B cell (primary cell): ENCODE data around the gene BMF. TPM values are rescaled to one million over a fixed set of nuclear protein-coding genes. Genes with fewer than 3 reads are reported as not detected.

Source experiments
- ATAC-seq: fragments of 200-7000 bp; cut with Tn5 transposase; one replicate; pipeline ENCODE4 v1.10.0; 2021; ENCODE audit warnings: low read depth, mild to moderate bottlenecking, moderate number of reproducible peaks, moderate library complexity
- CTCF ChIA-PET: fragments of 350-600 bp; sonication (Branson Sonifier 250); formaldehyde crosslinking; loops from one replicate; lab custom pipeline; 2021; ENCODE audit warnings: antibody characterized with exemption, inconsistent platforms; lab: Charles Lee
- POLR2A ChIA-PET: fragments of 350-600 bp; sonication (Branson Sonifier 250); formaldehyde crosslinking; loops from one replicate; lab custom pipeline; 2021; ENCODE audit warnings: antibody characterized with exemption; lab: Charles Lee
- DNase-seq: peaks from one replicate; pipeline ENCODE4 v3.0.0; 2013
- H2AFZ ChIP-seq: 2 replicates; pipeline ENCODE4 v1.6.1; 2012; ENCODE audit warnings: mild to moderate bottlenecking, low read depth, low read length; ENCODE audit not compliant: insufficient read depth, poor library complexity, severe bottlenecking
- H3K27ac ChIP-seq, 2 donors: 1 replicate in 1 of 2; 2 replicates in 1 of 2; pipeline ENCODE4 v1.5.1; 2012 to 2013; ENCODE audit warnings: low read length in 2 of 2, mild to moderate bottlenecking in 2 of 2, moderate library complexity in 1 of 2
- H3K27me3 ChIP-seq, 4 experiments: fragments of 200-600 bp in 1 of 4; sonication (generic) in 1 of 4; replicated peaks in 1 of 4; 1 replicate in 2 of 4; 2 replicates in 2 of 4; pipeline versions ENCODE4 v1.6.1 to v1.7.0; 2013 to 2016; ENCODE audit warnings: low read length in 3 of 4, mild to moderate bottlenecking in 2 of 4, mixed read lengths in 1 of 4, moderate library complexity in 1 of 4; ENCODE audit not compliant: insufficient read depth in 4 of 4, control insufficient read depth in 3 of 4; ENCODE audit errors: control extremely low read depth in 1 of 4
- H3K36me3 ChIP-seq, 2 experiments: replicated peaks in 1 of 2; 1 replicate in 1 of 2; 2 replicates in 1 of 2; pipeline versions ENCODE4 v1.6.1 to v1.7.1; 2013; ENCODE audit warnings: low read length in 1 of 2; ENCODE audit not compliant: insufficient read depth in 2 of 2, control insufficient read depth in 1 of 2; ENCODE audit errors: control extremely low read depth in 1 of 2, extremely low read depth in 1 of 2
- H3K4me1 ChIP-seq, 2 donors: fragments of 200-600 bp in 1 of 2; sonication (generic) in 1 of 2; 1 replicate in 1 of 2; 2 replicates in 1 of 2; pipeline versions ENCODE4 v1.5.1 to v1.6.1; 2013 to 2017; ENCODE audit warnings: low read length in 2 of 2; ENCODE audit not compliant: control insufficient read depth in 2 of 2, insufficient read depth in 2 of 2
- H3K4me2 ChIP-seq: replicated peaks from 2 replicates; pipeline ENCODE3; 2012; ENCODE audit warnings: mild to moderate bottlenecking, low read depth, low read length; ENCODE audit not compliant: poor library complexity, severe bottlenecking
- H3K4me3 ChIP-seq, 5 experiments: fragments of 200-600 bp in 1 of 5; sonication (generic) in 1 of 5; 1 replicate in 3 of 5; 2 replicates in 2 of 5; pipeline versions ENCODE4 v1.5.1 to v1.7.0; 2011 to 2016; ENCODE audit warnings: low read length in 4 of 5, mild to moderate bottlenecking in 4 of 5, low read depth in 2 of 5, control low read depth in 1 of 5, moderate library complexity in 1 of 5; ENCODE audit not compliant: insufficient read depth in 1 of 5; ENCODE audit errors: control extremely low read depth in 1 of 5, extremely low read depth in 1 of 5
- H3K79me2 ChIP-seq: fragments of 200-600 bp; sonication (generic); one replicate; pipeline ENCODE4 v1.6.0; 2016; ENCODE audit warnings: low read length; ENCODE audit not compliant: control insufficient read depth, insufficient read depth
- H3K9ac ChIP-seq: fragments of 200-600 bp; sonication (generic); 2 replicates; pipeline ENCODE4 v1.6.1; 2017; ENCODE audit warnings: mild to moderate bottlenecking, low read length, moderate library complexity
- H3K9me3 ChIP-seq, 3 donors: one replicate each; pipeline versions ENCODE4 v1.6.1 to v1.7.1; 2013; ENCODE audit warnings: low read length in 2 of 3; ENCODE audit not compliant: control insufficient read depth in 2 of 3, insufficient read depth in 1 of 3; ENCODE audit errors: control extremely low read depth in 1 of 3
- H4K20me1 ChIP-seq: 2 replicates; pipeline ENCODE4 v1.6.0; 2012; ENCODE audit warnings: mild to moderate bottlenecking, low read length; ENCODE audit not compliant: insufficient read depth, control insufficient read depth, poor library complexity, severe bottlenecking
- H3K27ac Mint-ChIP-seq: one replicate; pipeline ENCODE4 v1.8.0; 2021; ENCODE audit warnings: mixed read lengths
- H3K27me3 Mint-ChIP-seq: one replicate; pipeline ENCODE4 v1.8.0; 2021; ENCODE audit warnings: mixed read lengths
- H3K4me1 Mint-ChIP-seq: one replicate; pipeline ENCODE4 v1.8.0; 2021; ENCODE audit warnings: mixed read lengths
- H3K4me3 Mint-ChIP-seq: one replicate; pipeline ENCODE4 v1.8.0; 2021; ENCODE audit warnings: mixed read lengths
- H3K9me3 Mint-ChIP-seq: one replicate; pipeline ENCODE4 v1.8.0; 2022; ENCODE audit warnings: mixed read lengths; ENCODE audit not compliant: insufficient read depth
- EZH2 ChIP-seq: IDR thresholded peaks from 2 replicates; pipeline ENCODE4 v1.6.1; 2012; ENCODE audit warnings: borderline replicate concordance, low read depth, mild to moderate bottlenecking, moderate library complexity, low read length; ENCODE audit not compliant: insufficient read depth, poor library complexity, severe bottlenecking
- WGBS: methylation state at CpG from one replicate; pipeline ENCODE4 v1.1.5; 2013; ENCODE audit warnings: missing lambda C conversion rate; ENCODE audit not compliant: insufficient coverage; 5-methylcytosine and 5-hydroxymethylcytosine counted together
- intact Hi-C: fragments of 100-400 bp; cut with micrococcal nuclease; formaldehyde crosslinking; loops from one replicate; pipeline ENCODE4 v1.10.0; 2022
- polyA plus RNA-seq: library from polyadenylated mRNA; depleted of rRNA; stranded (reverse); fragments of >200 nt; gene quantifications from 2 replicates; pipeline ENCODE4 v1.2.3, GENCODE V29; 2012
- total RNA-seq, 2 donors: library from RNA; stranded (reverse); fragments of 120-200 nt in 1 of 2; gene quantifications; 1 replicate in 1 of 2; 2 replicates in 1 of 2; pipeline versions ENCODE4 v1.2.3 to v1.2.4, GENCODE V29; 2013 to 2022
- TF ChIP-seq, protein P1 (sequence below): fragments of 200-600 bp; IDR thresholded peaks from one replicate; pipeline ENCODE4 v1.8.0; 2022; ENCODE audit warnings: antibody characterized with exemption, mild to moderate bottlenecking

Gene BMF
- total and polyA plus RNA-seq, 2 donors (not counting 1 experiment from before 2014, with no cell fraction given): 43.2 to 343 TPM

DNA sequence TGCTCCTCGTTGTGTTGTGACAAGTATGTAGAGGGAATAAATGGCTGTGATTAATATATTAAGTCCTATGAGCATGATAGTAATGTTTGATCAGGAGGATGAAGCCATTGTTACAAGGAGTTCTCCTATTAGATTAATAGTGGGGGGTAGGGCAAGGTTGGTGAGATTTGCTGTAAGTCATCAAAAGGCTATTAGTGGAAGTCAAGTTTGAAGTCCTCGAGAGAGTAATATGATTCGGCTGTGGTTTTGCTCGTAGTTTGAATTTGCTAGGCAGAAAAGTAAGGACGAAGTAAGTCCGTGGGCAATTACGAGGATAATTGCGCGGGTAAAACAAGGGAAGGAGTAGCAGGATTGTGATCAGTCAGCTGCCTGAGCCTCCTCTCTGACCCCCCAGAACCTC lies 26.2 kb upstream of the BMF start:
- H3K4me3 ChIP-seq: no peak overlapping the region
- no peak for TF ChIP-seq EZH2
- TF ChIP-seq, protein P1, sequence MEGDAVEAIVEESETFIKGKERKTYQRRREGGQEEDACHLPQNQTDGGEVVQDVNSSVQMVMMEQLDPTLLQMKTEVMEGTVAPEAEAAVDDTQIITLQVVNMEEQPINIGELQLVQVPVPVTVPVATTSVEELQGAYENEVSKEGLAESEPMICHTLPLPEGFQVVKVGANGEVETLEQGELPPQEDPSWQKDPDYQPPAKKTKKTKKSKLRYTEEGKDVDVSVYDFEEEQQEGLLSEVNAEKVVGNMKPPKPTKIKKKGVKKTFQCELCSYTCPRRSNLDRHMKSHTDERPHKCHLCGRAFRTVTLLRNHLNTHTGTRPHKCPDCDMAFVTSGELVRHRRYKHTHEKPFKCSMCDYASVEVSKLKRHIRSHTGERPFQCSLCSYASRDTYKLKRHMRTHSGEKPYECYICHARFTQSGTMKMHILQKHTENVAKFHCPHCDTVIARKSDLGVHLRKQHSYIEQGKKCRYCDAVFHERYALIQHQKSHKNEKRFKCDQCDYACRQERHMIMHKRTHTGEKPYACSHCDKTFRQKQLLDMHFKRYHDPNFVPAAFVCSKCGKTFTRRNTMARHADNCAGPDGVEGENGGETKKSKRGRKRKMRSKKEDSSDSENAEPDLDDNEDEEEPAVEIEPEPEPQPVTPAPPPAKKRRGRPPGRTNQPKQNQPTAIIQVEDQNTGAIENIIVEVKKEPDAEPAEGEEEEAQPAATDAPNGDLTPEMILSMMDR: no peak
- no peaks in the 10 kb centered on the region for H3K79me2 ChIP-seq
- H3K9ac ChIP-seq: no peak overlapping the region
- ATAC-seq (no peak), DNase-seq (no peak)
- H3K4me1 ChIP-seq: no peaks in the 10 kb centered on the region
- CTCF ChIA-PET: no interaction called here
- Mint-ChIP-seq H3K27ac (no peak overlapping the region), H3K4me1 (no peaks in the 10 kb centered on the region), H3K9me3 (no peaks in the 10 kb centered on the region), H3K4me3 (no peak overlapping the region), H3K27me3 (peaks cover 6% of the 10 kb centered on the region)
- POLR2A ChIA-PET: no interaction called here
- peaks cover 0 to 2% (median 0%) of the 10 kb centered on the region in 4 experiments for H3K27me3 ChIP-seq
- H4K20me1 ChIP-seq: no peaks in the 10 kb centered on the region
- WGBS: 88% methylated on average over 7 of the region's 9 CpGs
- no peak overlapping the region for H3K4me2 ChIP-seq
- H3K36me3 ChIP-seq: no peaks in the 10 kb centered on the region
- H2AFZ ChIP-seq: no peak overlapping the region
- peaks cover 0 to 3% (median 0%) of the 10 kb centered on the region in 3 donors for H3K9me3 ChIP-seq
- intact Hi-C loops: no loop called here
- H3K27ac ChIP-seq: no peak overlapping the region

DNA sequence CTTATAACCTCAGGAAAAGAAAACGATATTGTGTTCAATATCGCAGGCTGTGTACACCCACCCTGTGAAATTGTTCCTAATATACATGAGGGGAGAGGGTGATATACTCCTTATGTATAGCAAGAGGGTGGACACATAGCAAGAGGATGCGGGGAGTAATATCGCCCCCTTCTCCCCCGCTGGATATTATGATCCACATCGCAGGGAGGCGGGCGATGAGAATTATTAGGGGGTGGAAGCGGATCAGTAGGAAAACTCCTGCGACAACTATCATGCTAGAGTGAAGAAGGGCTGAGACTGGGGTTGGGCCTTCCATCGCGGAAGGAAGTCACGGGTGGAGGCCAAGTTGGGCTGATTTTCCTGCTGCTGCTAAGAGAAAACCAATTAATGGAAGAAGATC lies 24.9 kb upstream of the BMF start:
- Histone ChIP-seq H3K79me2 (no peaks in the 10 kb centered on the region), H3K9me3 (peaks cover 0 to 3% (median 0%) of the 10 kb centered on the region in 3 donors), H2AFZ (no peak overlapping the region), H3K27me3 (peaks cover 0 to 3% (median 0%) of the 10 kb centered on the region in 4 experiments), H3K36me3 (no peaks in the 10 kb centered on the region), H3K4me3 (no peak overlapping the region), H3K9ac (no peak overlapping the region), H3K27ac (no peak overlapping the region), H4K20me1 (no peaks in the 10 kb centered on the region), H3K4me2 (no peak overlapping the region), H3K4me1 (no peaks in the 10 kb centered on the region)
- peaks cover 6% of the 10 kb centered on the region for H3K27me3 Mint-ChIP-seq
- intact Hi-C loops: no loop called here
- TF ChIP-seq, protein P1: no peak
- TF ChIP-seq EZH2: no peak
- ATAC-seq (no peak), DNase-seq (no peak)
- ChIA-PET CTCF (no interaction called here), POLR2A (no interaction called here)
- H3K4me3 Mint-ChIP-seq: no peak overlapping the region
- no peak overlapping the region for H3K27ac Mint-ChIP-seq
- no peaks in the 10 kb centered on the region for H3K9me3 Mint-ChIP-seq
- H3K4me1 Mint-ChIP-seq: no peaks in the 10 kb centered on the region
- 98% methylated on average over 7 of the region's 13 CpGs for WGBS
